Left colon (tissue), 2 donors: ENCODE results near the gene FAM117B. TPM values are rescaled to one million over a fixed set of nuclear protein-coding genes. Genes with fewer than 3 reads are reported as not detected.
A peak's percentile ranks its signal among the peaks of the same experiment; 100 is the strongest.

Source experiments
- ATAC-seq: fragments of 200-7000 bp; cut with Tn5 transposase; one replicate; pipeline ENCODE4 v1.9.1; 2020; ENCODE audit warnings: mild to moderate bottlenecking, moderate library complexity
- DNase-seq, 2 donors: peaks; one replicate each; pipeline ENCODE4 v3.0.0-alpha.2; 2020
- intact Hi-C, 2 donors: fragments of 100-400 bp; cut with DNase I in 1 of 2; cut with micrococcal nuclease in 1 of 2; formaldehyde crosslinking; loops; one replicate each; pipeline versions ENCODE4 v1.11.2 to v1.14.0; 2022; cut with DNase I, micrococcal nuclease
- long read RNA-seq: library from polyadenylated mRNA; unstranded; transcript quantifications from one replicate; pipeline ENCODE4 v2.0.0, GENCODE V29; 2021
- total RNA-seq, 2 donors: library from RNA; stranded (reverse); fragmentation: NEBNext Ultra II Directional; extraction: Animal tissue kit (Norgen Biotek cat#: 25700); gene quantifications; one replicate each; pipeline ENCODE4 v1.2.1, GENCODE V29; 2021
- donor health status: DM: no; HTN: no; CAD: no.
- donor health status: DM: yes; HTN: yes; CAD: no.

Gene FAM117B
- 10 to 100 TPM; 16.1 to 17.7 TPM for total RNA-seq
- long read RNA-seq, full-length matches to known transcripts, result 1 of 7 reads
- long read RNA-seq, partial matches to known transcripts, result 0 of 7 reads
- long read RNA-seq, other reads (novel, unspliced or antisense), result 6 of 7 reads

DNA sequence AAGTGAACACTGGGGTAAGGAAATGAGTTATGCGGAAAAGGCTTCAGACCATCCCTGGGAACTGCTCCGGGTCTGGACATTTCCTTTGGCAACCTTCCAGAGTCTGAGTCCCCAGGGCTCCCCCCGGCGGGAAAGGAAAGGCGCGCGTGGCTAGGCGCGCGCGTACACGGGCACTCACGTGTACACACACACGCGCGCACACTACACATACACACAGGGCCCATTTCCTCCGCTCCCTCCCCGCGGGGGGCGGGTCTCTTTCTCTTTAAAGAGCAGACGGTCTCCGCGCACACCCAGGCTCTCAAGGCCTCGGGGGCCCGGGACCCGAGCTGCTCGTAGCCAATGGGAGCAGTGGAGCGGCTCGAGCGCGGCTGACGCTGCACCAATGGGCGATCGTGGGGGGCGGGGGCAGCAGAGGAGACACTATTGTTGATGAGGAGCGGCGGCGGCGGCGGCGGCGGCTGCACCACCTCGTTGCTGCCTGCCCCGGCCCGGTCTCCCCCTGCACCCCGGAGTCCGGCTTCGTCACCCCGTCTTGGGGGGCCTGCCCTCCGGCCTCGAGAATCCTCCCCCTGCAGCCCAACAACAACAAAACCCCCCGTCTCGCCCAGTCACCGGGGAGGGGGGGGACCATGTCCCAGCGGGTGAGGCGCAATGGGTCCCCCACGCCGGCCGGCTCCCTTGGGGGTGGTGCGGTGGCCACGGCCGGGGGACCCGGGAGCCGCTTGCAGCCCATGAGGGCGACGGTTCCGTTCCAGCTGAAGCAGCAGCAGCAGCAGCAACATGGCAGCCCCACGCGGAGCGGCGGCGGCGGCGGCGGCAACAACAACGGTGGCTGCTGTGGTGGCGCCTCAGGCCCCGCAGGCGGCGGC, at the start of gene FAM117B:
FAM117B (plus strand) TSS at position 414 of the 872 bp plus-strand sequence; CDS start at position 633, 219 bp downstream.
- intact Hi-C loops, result no loop called here
- DNase-seq (peak; percentile 99), ATAC-seq (peak; percentile 82)

DNA sequence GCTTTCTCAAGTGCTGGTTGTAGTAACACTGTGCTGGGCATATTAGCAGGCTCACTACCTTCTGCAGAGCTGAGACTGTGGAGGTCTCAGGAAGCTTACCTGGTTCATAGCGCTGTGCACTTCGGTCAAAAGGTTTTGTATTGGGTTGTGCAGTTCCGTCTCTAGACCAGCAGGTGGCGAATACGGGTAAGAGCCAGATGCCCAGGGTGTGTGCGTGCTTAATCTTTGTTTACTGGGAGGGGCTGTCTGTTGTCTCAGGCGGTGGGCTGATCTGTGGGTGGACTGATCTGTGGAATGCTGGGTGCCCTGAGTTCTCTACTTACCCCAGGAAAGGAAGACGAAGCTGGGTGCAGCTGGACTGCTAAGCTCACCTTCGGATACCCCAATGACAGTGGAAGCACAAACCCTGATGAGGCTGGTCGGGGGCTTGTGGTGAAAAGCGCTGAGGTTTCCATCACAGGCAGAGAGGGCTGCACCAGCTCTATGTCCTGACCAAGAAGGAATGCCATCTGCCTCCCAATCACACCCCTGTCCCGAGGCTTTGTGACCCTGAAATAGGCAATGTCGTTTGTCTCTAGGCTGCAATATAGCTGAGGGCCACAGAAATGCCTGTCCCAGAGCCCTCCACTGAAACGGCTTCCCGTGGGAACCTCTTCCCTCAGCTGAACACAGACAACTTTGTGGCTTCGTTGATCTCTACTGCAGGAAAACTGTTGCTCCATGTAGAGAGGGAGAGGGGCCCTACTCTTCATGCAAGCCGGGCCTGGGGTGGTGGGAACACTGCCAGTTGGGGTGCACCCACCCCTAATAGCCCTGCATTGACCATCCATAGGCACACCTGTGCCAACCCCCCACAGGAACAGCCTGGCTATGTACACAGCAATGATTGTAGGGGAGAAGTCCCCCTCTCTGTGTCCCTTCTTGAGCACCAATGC, 45.9 kb upstream of the FAM117B start:
- intact Hi-C loops, result loop anchor here in 1 of 2 donors (10.0 kb wide), 1 partner anchor 286 kb away; the partner anchor contains the start of gene ICA1L
- DNase-seq (peak; percentile 68 to 77), ATAC-seq (peak; percentile 90)

DNA sequence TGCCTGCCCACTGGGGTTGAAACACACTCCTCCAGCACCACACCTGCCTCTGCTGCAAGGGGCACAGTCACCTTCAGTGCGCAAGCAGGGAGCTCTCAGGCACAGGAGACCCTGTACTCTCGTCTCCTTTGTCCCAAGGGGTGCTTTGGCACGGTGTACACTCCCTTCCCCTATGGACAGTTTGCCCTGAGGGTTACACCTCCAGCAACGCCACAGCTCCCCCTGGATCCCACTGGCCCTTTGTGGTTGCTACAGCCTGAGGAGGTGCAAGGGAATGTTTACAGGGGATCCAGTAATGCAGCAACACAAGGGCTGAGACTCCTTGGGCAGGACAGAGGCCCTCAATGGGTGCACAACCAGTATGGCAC, 45.2 kb upstream of the FAM117B start:
- DNase-seq (no peak), ATAC-seq (no peak)
- intact Hi-C loops, result loop anchor here in 1 of 2 donors (10.0 kb wide), 1 partner anchor 285 kb away; the partner anchor contains the start of gene ICA1L

DNA sequence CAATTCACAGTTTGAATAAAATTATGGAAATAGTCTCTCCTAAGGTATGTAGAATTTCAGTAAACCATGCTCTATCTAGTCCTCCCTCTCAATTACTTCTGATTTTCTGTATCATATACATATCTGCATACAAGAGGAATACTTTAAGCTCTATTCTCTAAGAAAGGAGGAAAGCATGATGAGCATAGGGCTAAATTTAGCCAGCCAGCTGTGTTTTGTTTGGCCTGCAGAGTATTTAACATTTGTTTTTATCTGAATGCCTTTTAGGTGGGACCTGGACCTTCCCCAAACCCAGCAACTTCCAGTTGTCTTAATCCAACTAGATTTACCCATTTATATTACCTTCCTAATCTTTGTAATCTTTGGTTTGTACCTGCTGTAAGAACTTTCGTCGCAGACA, 42.2 kb upstream of the FAM117B start:
- ATAC-seq (no peak), DNase-seq (no peak)
- intact Hi-C loops, result no loop called here

DNA sequence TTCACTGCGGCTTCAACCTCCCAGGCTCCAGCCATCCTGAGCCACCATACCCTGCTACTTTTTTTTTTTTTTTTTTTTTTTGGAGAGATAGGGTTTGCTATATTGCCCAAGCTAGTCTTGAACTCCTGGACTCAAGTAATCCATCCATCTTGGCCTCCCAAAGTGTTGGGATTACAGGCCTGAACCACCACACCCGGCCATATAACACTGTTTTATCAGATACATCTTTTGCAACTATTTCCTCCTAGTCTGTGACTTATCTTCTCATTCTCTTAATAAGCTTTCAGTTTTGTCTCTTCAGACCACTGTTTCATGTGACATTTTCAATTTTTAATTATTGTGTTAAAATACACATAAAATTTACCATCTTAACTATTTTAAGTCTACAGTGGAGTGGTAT, 35.7 kb upstream of the FAM117B start:
- ATAC-seq (peak; percentile 83), DNase-seq (no peak)
- intact Hi-C loops, result no loop called here

DNA sequence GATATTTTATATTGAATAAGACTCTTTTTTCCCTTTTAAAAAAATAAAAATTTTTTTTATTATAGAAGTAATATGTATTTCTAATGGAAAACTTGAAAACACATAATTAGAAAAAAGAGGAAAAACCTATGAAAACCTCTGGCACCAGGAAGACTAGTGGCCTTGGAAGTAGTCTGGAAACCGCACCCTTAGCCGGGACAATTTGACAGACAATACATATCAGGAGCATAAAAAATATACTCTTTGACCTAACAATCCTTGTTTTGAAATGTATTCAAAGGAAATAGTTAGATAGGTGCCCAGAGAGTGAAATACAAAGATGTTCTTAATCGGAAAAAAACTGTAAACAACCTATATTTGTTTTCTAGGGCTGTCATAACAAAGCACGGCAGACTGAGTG, 34.9 kb upstream of the FAM117B start:
- DNase-seq (no peak), ATAC-seq (peak; percentile 85)
- intact Hi-C loops, result no loop called here

DNA sequence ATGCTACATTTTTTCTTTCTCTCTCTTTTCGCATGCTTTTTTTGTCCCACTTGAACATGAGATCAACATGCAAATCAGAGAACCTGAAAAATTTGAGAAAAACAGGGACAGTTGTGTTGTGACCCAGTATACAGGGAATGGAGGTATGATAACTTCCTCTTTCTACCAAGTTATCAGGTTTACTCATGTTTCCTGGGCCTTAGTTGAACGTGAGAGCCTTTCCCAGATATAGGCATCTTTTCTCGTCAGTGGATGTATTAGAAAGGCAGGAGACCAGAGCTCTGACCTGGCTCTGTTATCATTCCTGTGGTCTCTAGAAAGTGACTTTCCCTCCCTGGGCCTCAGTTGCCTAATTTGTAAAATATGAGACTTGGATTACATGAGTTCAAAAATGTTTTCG, 30.1 kb upstream of the FAM117B start:
- DNase-seq (no peak), ATAC-seq (no peak)
- intact Hi-C loops, result no loop called here

DNA sequence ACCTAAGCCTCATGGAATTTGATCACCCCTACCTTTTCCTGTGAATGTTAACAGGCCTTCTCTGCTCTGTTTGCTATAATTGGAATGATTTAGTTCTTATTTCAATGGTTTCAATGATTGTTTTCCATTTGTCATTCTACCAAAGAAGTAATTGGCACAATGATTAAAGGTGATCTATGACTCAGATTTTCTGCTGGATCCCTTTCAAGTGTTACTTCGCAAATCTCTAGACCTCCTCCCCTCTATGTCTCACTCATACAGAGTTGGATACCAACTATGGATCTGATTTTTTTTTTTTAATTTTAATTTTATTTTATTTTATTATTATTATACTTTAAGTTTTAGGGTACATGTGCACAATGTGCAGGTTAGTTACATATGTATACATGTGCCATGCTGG, 29.6 kb upstream of the FAM117B start:
- intact Hi-C loops, result no loop called here
- no peak for DNase-seq
- ATAC-seq, result no peak

DNA sequence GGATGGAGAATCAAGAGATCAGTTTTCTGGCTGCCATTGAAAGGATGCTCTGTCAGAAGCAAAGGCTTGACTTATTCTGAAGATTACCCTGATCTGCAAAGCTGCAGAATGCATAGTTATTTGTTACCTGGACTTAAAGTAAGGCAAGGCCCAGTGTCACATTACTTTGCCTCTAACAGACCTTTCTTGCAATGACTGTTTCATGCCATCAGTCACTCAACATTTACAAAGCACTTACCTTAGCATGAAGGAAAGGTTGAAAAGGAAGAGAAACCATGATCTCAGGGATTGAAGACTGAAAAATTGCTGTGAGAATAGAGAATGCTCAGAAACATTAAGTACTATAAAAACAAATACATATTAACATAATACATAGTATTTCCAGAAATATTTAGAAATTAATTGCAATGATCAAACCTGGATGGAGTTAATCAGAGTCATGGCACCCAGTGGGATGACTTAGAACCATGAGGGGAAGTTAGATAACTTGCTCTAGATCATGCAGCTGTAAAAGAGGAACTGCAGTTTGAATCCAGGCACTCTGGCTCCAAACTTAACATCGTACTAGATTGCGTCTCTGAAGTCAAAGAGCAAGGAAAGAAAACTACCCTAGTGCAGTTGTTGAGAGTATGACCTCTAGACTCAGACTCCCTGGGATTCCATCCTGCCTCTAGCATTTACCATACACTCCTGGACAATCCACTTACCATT, 26.5 kb upstream of the FAM117B start:
- intact Hi-C loops, result no loop called here
- DNase-seq (no peak), ATAC-seq (no peak)

DNA sequence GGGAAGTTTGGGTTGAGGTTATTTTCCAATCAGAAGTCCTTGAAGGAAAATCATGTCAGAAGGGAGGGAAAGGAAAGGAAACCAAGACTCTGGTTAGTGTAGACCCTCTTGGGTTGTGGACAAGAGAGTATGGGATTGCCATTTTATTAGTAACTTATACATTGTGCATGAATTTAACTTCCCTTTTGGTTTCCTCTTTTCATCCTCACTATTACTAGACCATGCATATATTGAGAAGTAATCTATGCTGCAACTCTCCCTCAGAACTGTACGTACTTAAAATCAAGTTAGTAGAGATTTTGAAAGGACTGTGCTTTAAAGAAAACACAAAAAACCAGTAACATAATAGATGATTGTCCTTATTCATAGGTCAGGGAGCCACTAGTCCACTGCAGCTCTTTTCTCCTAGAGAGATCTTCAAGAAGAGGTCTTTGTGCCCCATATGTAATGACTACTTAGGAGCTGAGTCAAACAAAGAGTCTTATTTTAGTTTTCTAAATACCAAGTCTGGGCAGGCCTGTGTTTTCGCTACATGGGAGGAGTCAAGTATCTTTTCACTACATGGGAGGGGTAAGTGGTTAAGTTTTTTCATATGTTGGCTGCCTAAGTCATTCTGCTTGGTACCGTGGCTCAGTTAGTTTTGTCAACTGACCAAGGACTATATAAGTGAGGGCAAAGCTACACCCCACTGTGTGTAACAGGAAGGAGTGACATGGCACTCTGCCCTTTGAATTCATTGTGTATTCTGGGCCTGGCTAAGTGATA, 25.2 kb upstream of the FAM117B start:
- intact Hi-C loops, result no loop called here
- DNase-seq, result no peak
- peak; percentile 100 for ATAC-seq

DNA sequence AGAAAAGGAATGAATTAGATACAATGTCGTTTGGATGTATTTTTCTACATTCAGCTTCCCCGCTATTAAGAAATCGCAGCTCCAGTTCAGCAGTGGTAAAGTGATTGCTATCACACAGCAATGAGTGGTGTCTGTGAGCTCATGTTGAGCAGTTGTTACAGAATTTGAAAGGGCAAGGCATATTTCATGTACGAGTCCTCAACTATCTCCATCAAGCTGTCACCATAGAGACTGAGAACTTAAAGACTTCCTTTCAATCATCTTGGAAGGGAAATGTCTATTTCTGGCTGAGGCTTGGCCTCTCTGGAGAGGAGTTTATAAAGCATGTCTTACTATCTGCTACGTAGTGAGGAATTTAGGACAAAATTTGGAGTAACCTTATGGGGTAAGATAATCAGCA, 24.4 kb upstream of the FAM117B start:
- no peak for ATAC-seq
- DNase-seq, result no peak
- intact Hi-C loops, result no loop called here

DNA sequence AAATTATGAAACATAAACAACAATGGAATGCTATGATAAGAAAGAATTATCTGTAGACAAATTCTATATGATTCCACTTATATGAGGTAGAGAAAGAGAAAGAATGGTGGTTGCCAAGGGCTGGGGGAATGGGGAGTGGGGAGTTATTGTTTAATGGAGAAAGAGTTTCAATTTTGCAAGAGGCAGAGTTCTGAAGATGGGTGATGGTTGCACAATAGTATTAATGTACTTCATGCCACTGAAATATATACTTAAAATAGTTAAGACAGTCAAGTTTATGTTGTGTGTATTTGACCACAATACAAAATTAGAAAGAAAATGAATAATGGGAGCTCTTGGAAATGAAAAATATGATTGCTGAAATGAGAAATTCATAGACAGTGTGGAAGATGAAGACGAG, 22.6 kb upstream of the FAM117B start:
- ATAC-seq, result no peak
- DNase-seq, result no peak
- intact Hi-C loops, result no loop called here

DNA sequence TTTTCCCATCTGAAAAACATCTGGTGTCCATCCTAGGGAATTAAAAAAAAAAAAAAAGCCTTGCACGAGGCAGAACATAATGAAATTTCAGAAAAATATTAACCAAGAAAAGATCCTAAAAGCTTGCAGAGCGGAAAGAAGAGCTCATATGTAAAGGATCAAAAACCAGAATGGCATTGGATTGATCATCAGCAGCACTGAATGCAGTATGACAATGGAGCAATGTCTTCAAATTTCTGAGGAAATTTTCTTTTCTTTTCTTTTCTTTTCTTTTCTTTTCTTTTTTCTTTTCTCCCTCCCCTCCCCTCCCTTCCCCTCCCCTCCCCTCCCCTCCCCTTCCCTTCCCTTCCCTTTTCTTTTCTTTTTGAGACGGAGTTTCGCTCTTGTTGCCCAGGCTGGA, 21.3 kb upstream of the FAM117B start:
- intact Hi-C loops, result no loop called here
- no peak for ATAC-seq
- no peak for DNase-seq

DNA sequence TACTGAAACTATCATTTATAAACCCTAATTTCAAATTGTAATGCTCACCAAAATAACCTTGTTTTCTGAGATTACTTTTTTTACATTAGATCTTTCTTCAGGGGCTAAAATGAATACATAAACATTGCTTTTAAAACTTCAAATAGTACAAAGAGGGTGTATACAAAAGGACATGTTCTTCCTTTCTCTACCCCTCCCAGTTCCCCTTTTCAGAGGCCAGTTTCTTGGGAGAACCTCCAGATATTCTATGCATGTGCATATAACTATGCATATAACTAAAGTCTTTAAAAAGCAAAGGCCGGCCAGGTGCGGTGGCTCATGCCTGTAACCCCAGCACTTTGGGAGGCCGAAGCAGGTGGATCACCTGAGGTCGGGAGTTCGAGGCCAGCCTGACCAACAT, 10.6 kb upstream of the FAM117B start:
- ATAC-seq (no peak), DNase-seq (no peak)
- intact Hi-C loops, result no loop called here

DNA sequence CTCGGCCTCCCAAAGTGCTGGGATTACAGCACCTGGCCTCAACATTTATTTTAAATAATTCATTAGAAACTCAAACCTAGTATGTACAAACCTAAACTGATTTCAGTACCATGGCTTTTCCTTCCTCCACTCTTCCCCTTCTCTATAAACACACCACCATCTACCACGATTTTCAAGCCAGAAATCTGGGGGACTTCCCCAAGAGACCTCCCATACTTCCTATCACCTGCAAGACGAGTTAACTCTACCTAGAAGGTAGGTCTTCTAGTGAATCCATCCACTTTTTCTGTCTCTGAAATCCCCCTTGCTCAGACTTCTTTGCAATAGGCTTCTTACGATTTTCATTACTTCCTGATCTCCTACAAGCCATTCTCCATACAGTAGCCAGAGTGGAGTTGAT, 7.7 kb upstream of the FAM117B start:
- intact Hi-C loops, result no loop called here
- ATAC-seq (no peak), DNase-seq (no peak)

DNA sequence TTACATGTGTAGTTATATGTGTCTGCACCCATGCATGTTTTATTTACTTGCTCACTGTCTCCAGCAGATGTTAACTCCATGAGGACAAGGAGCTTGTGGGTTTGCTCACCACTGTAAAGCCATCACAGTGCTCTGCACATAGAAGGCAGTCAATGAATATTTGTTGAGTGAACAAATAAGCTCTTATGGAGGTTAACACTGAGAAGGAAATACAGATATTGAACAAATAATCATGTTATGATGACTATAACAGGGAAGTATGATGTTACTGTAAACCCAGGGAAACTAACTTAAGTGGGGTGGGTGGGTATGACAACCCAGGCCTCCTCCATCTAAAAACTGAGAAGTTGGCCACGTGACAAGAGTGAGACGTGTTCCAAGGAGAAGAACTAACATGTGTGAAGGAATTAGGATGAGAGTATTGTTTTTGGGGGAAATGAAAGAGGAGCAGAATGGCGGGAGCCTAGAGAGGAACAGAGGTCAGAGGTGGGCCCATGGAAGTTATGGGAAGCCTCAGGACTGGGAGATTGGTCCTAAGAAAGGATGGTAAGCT, 6.0 kb upstream of the FAM117B start:
- no peak for ATAC-seq
- intact Hi-C loops, result no loop called here

DNA sequence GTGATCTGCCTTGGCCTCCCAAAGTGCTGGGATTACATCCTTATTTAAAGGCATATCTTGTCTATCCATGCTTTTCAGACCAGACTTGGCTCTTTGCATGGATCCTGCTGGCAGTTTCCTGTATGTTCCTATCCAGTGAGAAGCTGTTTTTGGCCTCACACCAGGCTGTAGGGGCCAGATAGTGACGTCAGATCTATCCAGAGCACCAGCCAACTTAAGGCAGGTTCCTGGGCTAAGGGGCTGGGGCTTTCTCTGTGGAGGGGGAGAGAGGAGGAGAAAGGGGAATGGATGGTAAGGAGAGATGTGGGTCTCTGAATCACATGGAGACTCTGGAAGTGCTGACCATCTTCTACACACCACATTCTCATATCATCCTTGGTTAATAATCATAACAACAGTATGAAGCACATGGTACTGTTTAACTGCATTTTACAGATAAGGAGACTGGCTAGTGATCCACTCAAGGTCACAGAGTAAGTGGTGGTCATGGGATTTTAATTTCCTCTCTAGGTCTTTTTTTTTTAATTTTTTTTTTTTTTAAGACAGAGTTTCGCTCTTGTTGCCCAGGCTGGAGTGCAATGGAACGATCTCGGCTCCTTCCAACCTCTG, 2.0 kb upstream of the FAM117B start:
- DNase-seq, result no peak
- no peak for ATAC-seq
- intact Hi-C loops, result no loop called here

More for the DNA sequence above, 6.0 kb upstream of the FAM117B start:
- no peak for DNase-seq

DNA sequence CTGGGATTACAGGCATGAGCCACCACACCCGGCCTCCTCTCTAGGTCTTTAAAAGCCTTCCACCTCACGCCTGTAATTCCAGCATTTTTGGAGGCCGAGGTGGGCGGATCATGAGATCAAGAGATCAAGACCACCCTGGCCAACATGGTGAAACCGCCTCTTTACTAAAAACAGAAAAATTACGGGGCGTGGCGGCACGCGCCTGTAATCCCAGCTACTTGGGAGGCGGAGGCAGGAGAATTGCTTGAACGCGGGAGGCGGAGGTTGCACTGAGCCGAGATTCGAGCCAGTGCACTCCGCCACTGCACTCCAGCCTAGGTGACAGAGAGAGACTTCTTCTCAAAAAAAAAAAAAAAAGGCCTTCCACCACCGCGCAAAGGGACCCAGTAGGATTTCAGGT, 1.3 kb upstream of the FAM117B start:
- ATAC-seq (no peak), DNase-seq (peak in 1 of 2 donors; percentile 21)
- intact Hi-C loops, result no loop called here
